Skeletal muscle satellite cell (primary cell): ENCODE results near the gene SLC2A4. TPM values are rescaled to one million over a fixed set of nuclear protein-coding genes. Genes with fewer than 3 reads are reported as not detected.
"Not testable (repeated sequence)": the region's sequence is repeated elsewhere in the genome, so short reads cannot be mapped to it uniquely, and the experiment has no call there.

Experiments used
- H3K27me3 ChIP-seq: 2 replicates; pipeline ENCODE4 v1.7.0; 2013; ENCODE audit warnings: low read length; ENCODE audit not compliant: control insufficient read depth, insufficient read depth
- H3K36me3 ChIP-seq: 2 replicates; pipeline ENCODE4 v1.7.0; 2013; ENCODE audit warnings: mild to moderate bottlenecking, control low read depth, low read length; ENCODE audit not compliant: insufficient read depth
- H3K4me1 ChIP-seq: 2 replicates; pipeline ENCODE4 v1.7.0; 2013; ENCODE audit warnings: low read length; ENCODE audit not compliant: control insufficient read depth, insufficient read depth
- H3K4me2 ChIP-seq: 2 replicates; pipeline ENCODE4 v1.7.0; 2013; ENCODE audit warnings: mild to moderate bottlenecking, low read length
- H3K4me3 ChIP-seq: 2 replicates; pipeline ENCODE4 v1.7.0; 2013; ENCODE audit warnings: low read length
- H3K9ac ChIP-seq: 2 replicates; pipeline ENCODE4 v1.7.0; 2013; ENCODE audit warnings: mild to moderate bottlenecking, low read depth, low read length, moderate library complexity
- H3K9me3 ChIP-seq: replicated peaks from 2 replicates; pipeline ENCODE4 v1.7.0; 2013; ENCODE audit warnings: mild to moderate bottlenecking, control low read depth, low read length
- small RNA-seq: library from RNA; depleted of rRNA; stranded (forward); fragments of <200 nt; gene quantifications from one replicate; pipeline ENCODE3, GENCODE V24; 2012

Gene SLC2A4

GRCh38 chr17:7332600-7333069, 51.1 kb downstream of the SLC2A4 start:
- Histone ChIP-seq H3K4me1 (peaks cover 13% of the 10 kb centered on the region), H3K27me3 (peaks cover 16% of the 10 kb centered on the region)
- not testable (repeated sequence) for H3K36me3 ChIP-seq, H3K4me2 ChIP-seq, H3K9ac ChIP-seq, H3K9me3 ChIP-seq, H3K4me3 ChIP-seq

DNA sequence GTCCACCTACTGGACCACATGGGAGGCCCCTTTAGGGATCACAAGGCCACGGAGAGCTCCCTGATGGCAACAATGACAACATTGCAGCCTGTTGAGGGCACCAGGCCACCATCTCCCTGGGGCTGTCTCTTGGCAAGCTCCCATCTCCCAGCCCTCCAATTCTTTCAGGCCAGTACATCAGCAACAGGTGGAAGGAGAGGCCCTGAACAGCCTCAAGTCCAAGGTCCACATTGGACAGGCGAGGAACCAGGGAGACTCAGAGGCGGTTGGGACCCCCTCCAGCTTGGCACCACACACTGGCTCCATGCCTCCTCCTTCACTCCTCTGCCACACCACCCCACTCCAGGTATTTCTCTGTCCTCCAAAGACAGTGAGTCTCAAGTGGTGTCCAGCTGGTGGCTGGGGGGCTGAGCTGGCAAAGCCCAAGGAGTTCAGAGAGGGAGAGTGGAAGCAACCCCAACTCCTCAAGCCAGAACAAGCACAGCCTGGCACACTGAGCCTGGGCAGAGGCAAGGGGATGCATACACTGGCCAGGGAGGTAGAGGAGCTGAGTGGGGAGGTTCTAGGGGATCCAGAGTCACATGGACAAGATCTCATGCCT, 53.5 kb downstream of the SLC2A4 start:
- H3K4me1 ChIP-seq, result peaks cover 3% of the 10 kb centered on the region
- peaks cover 16% of the 10 kb centered on the region for H3K27me3 ChIP-seq
- H3K9ac ChIP-seq, result no peak overlapping the region
- no peaks in the 10 kb centered on the region for H3K9me3 ChIP-seq
- H3K36me3 ChIP-seq, result no peaks in the 10 kb centered on the region
- H3K4me2 ChIP-seq, result no peak overlapping the region
- no peak overlapping the region for H3K4me3 ChIP-seq

GRCh38 chr17:7335765-7336164, 54.2 kb downstream of the SLC2A4 start:
- not testable (repeated sequence) for H3K36me3 ChIP-seq, H3K9ac ChIP-seq, H3K9me3 ChIP-seq, H3K4me2 ChIP-seq, H3K4me1 ChIP-seq, H3K4me3 ChIP-seq
- H3K27me3 ChIP-seq, result peaks cover 16% of the 10 kb centered on the region

- Histone ChIP-seq H3K4me3 (no peak within 1 kb of the TSS), H3K27me3 (peaks cover 19% of the 10 kb centered on the region), H3K4me1 (no peaks in the 10 kb centered on the region)
Observed at GRCh38 chr17:7336240-7337175, 55.0 kb downstream of the SLC2A4 start, which contains the start of gene ACAP1. Gene ACAP1, plus strand, starts transcription at chr17:7336529. Its CDS starts 206 bp downstream, at chr17:7336735.

DNA sequence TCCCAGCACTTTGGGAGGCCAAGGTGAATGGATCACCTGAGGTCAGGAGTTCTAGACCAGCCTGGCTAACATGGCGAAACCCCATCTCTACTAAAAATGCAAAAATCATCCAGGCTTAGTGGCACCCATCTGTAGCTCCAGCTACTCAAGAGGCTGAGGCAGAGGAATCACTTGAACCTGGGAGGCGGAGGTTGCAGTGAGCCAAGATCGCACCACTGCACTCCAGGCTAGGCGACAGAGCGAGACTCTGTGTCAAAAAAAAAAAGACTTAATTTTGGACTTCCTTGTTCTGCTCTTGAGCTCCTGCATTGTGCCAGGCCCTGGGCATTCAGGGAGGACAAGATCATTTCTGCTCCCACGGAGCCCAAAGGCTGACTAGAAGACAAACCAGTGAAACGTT, 56.1 kb downstream of the SLC2A4 start:
- peaks cover 27% of the 10 kb centered on the region for H3K27me3 ChIP-seq
- not testable (repeated sequence) for H3K4me1 ChIP-seq, H3K4me2 ChIP-seq, H3K4me3 ChIP-seq, H3K36me3 ChIP-seq, H3K9ac ChIP-seq, H3K9me3 ChIP-seq

More at GRCh38 chr17:7336240-7337175, 55.0 kb downstream of the SLC2A4 start, which contains the start of gene ACAP1:
- H3K36me3 ChIP-seq, result no peaks in the 10 kb centered on the region
- H3K9ac ChIP-seq, result no peak within 1 kb of the TSS
- H3K9me3 ChIP-seq, result no peaks in the 10 kb centered on the region
- no peak within 1 kb of the TSS for H3K4me2 ChIP-seq

Small RNA genes lying within 50 kb of the gene (small RNA-seq; reads per million reads assigned to genes)
- gene AC026954.2, result not detected
- not detected for gene RF00019
